CD4-positive, alpha-beta T cell treated with Interleukin-6 for 4 hours (primary cell): ENCODE results near the gene C3orf33.

Experiments
- DNase-seq: peaks from one replicate; pipeline ENCODE4 v3.0.0-alpha.2; 2020; ENCODE audit warnings: mixed read lengths

Gene C3orf33

GRCh38 chr3:155741101-155741500, 65.0 kb downstream of the C3orf33 start:
- no peak for DNase-seq

DNA sequence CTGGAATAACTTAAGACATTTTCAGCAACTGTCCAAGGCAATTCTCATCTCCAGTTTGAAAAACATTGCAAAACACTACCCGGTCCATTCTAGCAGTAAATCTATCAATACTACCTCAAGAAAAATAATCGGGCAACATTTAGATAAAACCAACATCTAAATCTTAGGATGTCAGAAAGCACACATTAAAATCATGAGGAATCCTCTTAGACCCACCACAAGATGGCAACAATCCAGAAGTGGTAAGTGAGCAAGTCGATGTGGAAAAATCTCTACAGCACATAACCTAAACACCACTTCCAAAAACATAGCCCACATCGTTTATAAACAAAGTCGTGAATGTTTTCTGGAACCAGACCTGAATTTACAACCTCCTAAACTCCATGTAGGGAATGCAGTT, 66.9 kb downstream of the C3orf33 start:
- no peak for DNase-seq

GRCh38 chr3:155738580-155739076, 67.5 kb downstream of the C3orf33 start:
- no peak for DNase-seq

DNA sequence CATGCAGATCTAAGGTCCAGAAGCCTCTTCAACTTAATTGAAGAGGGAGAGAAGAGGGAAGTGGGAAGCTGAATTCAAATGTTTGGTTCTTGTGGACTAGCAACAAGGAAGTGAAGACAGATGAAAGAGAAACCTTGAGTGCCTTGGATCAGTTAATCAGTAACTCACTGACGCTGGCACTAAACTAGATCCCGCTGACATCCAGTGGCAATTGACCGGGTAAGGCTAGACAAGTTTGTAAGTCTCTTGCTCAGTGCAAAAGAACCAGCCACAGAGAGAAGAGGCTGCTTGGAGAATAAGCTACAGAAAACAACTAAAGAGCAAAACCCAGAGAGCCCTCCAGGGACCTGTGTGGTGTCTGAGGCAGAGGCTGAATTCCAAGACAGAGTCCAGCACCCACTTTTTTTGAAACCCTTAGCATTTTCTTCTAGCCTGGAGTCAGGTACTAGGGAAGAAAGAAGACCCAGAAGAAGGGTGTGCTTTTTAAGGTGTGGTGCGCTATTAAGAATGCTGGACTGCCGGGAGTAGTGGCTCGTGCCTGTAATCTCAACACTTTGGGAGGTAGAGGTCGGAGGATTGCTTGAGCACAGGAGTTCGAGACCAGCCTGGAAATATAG, 68.1 kb downstream of the C3orf33 start:
- no peak for DNase-seq

DNA sequence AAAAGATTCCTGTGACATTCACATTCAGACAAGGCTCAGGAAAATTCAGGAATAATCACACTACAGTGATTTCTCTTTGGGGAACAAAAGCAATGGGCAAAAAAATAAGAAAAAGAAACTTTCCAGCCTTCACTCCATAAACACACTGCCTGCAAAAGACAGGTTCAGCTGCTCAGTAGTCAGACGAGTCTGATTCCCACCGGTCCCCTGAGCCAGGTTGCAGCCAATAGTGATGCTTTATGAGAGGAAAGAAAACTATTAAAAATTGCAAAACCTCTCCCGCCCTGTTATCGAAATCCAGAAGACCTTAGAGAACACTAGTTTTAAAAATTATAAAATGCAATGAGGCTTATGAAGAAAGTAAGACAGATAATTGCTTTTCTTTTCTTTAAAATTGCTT, 69.7 kb downstream of the C3orf33 start:
- no peak for DNase-seq

GRCh38 chr3:155730843-155731242, 75.2 kb downstream of the C3orf33 start:
- no peak for DNase-seq

GRCh38 chr3:155727836-155728235, 78.2 kb downstream of the C3orf33 start:
- no peak for DNase-seq

GRCh38 chr3:155714295-155714718, 91.8 kb downstream of the C3orf33 start:
- no peak for DNase-seq
